Panc1 (cell line): ENCODE data around the gene HSPA12A.

Experiments used
- TCF7L2 ChIP-seq: IDR thresholded peaks from 2 replicates; pipeline ENCODE4 v1.6.1; 2011; ENCODE audit warnings: mild to moderate bottlenecking, low read depth, low read length, inconsistent platforms
- TF ChIP-seq, protein P1 (sequence below): fragments of 450-650 bp; IDR thresholded peaks from 2 replicates; pipeline ENCODE4 v1.5.1; 2017; ENCODE audit warnings: mild to moderate bottlenecking

DNA sequence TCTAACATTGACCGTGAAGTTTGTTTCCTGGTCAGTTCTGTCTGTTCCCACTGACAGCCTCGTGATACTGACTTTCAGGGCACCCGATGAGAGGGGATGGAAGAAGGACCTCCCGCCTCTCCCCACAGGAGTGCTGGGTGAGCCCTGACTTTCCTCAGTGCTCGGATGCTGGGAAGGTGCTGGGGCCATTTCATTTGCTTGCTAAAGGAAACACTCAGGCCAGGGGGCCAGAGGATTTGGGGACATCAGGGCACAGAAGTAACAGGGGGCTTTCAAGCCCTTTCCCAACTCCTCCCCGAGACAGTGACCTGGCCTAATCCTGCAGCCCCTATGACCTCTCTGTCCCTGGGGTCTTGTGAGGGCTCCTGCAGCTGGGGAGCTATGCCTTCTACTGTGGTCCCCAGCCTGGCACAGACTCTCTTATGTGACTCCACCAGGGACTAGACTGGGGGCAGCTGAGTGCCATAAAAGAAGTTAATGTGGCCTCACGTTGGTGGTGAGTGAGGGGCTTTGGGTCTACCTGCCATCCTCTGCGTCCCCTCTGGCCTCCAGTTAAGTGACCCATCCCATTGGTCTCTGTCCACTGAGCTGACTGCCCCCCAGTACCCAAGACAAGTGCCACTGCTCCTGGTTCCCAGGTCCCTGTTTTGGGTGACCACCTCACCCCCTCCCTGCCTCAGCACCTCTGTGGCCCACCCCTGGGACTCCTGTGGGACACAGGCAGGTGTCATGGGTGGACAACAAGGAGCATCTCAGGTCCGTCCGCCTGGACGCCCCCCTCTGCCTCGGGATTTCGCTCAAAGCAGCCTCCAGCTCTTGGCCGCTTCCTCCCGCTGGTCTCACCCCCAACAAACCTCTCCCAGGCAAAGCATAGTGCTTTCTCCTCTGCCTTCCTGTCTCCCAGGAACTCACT lies 33.4 kb upstream of the HSPA12A start:
- TF ChIP-seq, protein P1, sequence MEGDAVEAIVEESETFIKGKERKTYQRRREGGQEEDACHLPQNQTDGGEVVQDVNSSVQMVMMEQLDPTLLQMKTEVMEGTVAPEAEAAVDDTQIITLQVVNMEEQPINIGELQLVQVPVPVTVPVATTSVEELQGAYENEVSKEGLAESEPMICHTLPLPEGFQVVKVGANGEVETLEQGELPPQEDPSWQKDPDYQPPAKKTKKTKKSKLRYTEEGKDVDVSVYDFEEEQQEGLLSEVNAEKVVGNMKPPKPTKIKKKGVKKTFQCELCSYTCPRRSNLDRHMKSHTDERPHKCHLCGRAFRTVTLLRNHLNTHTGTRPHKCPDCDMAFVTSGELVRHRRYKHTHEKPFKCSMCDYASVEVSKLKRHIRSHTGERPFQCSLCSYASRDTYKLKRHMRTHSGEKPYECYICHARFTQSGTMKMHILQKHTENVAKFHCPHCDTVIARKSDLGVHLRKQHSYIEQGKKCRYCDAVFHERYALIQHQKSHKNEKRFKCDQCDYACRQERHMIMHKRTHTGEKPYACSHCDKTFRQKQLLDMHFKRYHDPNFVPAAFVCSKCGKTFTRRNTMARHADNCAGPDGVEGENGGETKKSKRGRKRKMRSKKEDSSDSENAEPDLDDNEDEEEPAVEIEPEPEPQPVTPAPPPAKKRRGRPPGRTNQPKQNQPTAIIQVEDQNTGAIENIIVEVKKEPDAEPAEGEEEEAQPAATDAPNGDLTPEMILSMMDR, result no peak
- TF ChIP-seq TCF7L2, result no peak
